ENCODE data around the gene ITPR3. TPM values are rescaled to one million over a fixed set of nuclear protein-coding genes. Genes with fewer than 3 reads are reported as not detected.

ITPR3 gene
- polyA plus RNA-seq, 1 donor (not counting 4 experiments of a cell fraction or from before 2014, with no cell fraction given) = 43.3 TPM

DNA sequence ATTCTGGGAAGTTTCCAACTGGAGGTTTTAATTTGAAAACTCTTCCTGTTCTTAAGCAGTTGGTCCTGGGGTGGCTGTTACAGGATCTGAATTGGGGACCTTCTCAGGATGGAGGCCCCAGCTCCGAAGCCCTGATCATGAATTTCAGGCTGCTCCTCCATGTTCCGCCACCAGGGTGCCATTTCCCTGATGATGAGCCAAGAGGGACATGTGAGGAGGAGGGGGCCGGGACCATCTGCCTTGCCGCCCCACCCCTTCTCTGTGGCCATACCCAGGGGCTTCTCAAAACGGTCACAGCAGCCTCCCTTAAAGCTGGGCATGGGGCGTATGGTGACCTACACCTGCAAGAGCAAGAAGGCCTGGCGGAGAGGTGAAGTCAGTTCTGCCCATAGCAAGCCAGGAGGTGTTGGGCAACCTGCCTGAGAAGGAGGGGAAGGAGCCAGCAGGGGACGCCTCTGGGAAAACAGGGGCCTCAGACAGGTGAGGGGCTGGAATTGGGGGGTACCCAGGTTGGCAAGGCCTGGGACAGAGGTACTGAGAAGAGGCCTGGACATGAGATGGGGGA is 37.4 kb upstream of the ITPR3 start:
- H3K27ac ChIP-seq (ENCODE audit: control insufficient read depth, insufficient read depth, low read length) = no peak overlapping the region
- H3K9me1 ChIP-seq (ENCODE audit: control insufficient read depth, extremely low read depth, insufficient read depth, low read length) = no peaks in the 10 kb centered on the region
- H3K36me3 ChIP-seq (ENCODE audit: control insufficient read depth in 2 of 2, extremely low read depth in 1 of 2, insufficient read depth in 2 of 2, low read length in 2 of 2) = no peaks in the 10 kb centered on the region
- peaks cover 15% of the 10 kb centered on the region for H3K4me1 ChIP-seq (ENCODE audit: control insufficient read depth, extremely low read depth, insufficient read depth, low read length)
- DNase-seq (ENCODE audit: low read depth, low spot score) (no peak), FAIRE-seq (no peak)
- dilution Hi-C loops (cut with MboI; ENCODE audit: extremely low pct_ligation_motif_present, low sequenced_read_pairs) = no loop called here
- H3K27me3 ChIP-seq (ENCODE audit: control insufficient read depth, extremely low read depth, insufficient read depth, low read length) = no peaks in the 10 kb centered on the region
- TF ChIP-seq, protein P1, sequence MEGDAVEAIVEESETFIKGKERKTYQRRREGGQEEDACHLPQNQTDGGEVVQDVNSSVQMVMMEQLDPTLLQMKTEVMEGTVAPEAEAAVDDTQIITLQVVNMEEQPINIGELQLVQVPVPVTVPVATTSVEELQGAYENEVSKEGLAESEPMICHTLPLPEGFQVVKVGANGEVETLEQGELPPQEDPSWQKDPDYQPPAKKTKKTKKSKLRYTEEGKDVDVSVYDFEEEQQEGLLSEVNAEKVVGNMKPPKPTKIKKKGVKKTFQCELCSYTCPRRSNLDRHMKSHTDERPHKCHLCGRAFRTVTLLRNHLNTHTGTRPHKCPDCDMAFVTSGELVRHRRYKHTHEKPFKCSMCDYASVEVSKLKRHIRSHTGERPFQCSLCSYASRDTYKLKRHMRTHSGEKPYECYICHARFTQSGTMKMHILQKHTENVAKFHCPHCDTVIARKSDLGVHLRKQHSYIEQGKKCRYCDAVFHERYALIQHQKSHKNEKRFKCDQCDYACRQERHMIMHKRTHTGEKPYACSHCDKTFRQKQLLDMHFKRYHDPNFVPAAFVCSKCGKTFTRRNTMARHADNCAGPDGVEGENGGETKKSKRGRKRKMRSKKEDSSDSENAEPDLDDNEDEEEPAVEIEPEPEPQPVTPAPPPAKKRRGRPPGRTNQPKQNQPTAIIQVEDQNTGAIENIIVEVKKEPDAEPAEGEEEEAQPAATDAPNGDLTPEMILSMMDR (optimal IDR thresholded peaks at IDR 0.05 in 1 of 3, IDR thresholded peaks at IDR 0.05 in 1 of 3, conservative IDR thresholded peaks at IDR 0.05 in 1 of 3; ENCODE audit: extremely low read depth in 1 of 3, insufficient read depth in 2 of 3, low read length in 3 of 3) = peak in 2 of 3 experiments; percentile 51 to 61
- TF ChIP-seq EZH2 (IDR thresholded peaks at IDR 0.05; ENCODE audit: low read length) = no peak
- no peak overlapping the region for H2AFZ ChIP-seq (ENCODE audit: control insufficient read depth, low read length)
- no peak overlapping the region for H3K9ac ChIP-seq (ENCODE audit: control insufficient read depth, extremely low read depth, insufficient read depth, low read length)
- no peak overlapping the region for H3K4me3 ChIP-seq (ENCODE audit: control insufficient read depth in 2 of 3, extremely low read depth in 1 of 3, insufficient read depth in 2 of 3, low read depth in 1 of 3, low read length in 3 of 3)
- H3K79me2 ChIP-seq (ENCODE audit: control insufficient read depth, insufficient read depth, low read length) = peaks cover 14% of the 10 kb centered on the region
- no peaks in the 10 kb centered on the region for H3K9me3 ChIP-seq (ENCODE audit: control insufficient read depth, low read depth, low read length)
- no peaks in the 10 kb centered on the region for H4K20me1 ChIP-seq (ENCODE audit: control insufficient read depth, extremely low read depth, insufficient read depth, low read length)
- H3K4me2 ChIP-seq (ENCODE audit: control insufficient read depth, extremely low read depth, insufficient read depth, low read depth, low read length) = no peak overlapping the region

DNA sequence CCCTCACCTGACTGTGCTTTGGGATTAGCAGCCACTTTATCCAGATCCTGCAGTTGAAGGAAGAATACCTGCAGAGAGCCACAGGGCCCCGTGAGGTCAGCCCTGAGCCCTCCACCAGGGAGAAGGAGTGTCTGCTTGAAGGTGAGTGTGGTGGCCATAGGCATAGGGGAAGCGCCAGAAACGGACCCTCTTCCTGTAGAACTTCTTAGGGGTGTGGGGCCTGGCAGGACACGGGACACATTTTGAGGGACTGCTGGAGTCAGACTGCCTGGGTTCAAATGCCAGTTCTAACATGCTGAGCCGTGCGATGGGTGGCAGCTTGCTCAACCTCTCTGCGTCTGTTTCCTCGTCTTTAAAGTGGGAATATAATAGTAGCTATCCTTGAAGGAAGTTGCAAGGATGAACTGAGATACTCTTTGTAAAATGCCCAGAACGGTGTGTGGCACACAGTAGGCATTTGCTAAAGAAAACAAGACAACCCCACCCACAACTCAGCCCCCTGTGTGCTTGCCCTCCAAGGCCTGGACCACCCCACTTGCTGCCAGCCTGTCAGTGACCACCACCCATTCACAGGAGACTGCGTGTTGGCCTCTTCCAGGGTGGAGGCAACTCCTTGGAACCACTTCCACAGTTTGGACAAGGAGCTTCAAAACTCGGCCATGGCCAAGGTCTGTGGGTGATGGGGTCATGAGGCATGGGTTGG is 36.3 kb upstream of the ITPR3 start:
- DNase-seq (ENCODE audit: low read depth, low spot score) (no peak), FAIRE-seq (no peak)
- Histone ChIP-seq H4K20me1 (ENCODE audit: control insufficient read depth, extremely low read depth, insufficient read depth, low read length) (no peaks in the 10 kb centered on the region), H3K79me2 (ENCODE audit: control insufficient read depth, insufficient read depth, low read length) (peaks cover 2% of the 10 kb centered on the region), H3K27me3 (ENCODE audit: control insufficient read depth, extremely low read depth, insufficient read depth, low read length) (no peaks in the 10 kb centered on the region), H3K4me3 (ENCODE audit: control insufficient read depth in 2 of 3, extremely low read depth in 1 of 3, insufficient read depth in 2 of 3, low read depth in 1 of 3, low read length in 3 of 3) (no peak overlapping the region), H3K36me3 (ENCODE audit: control insufficient read depth in 2 of 2, extremely low read depth in 1 of 2, insufficient read depth in 2 of 2, low read length in 2 of 2) (no peaks in the 10 kb centered on the region), H3K9me1 (ENCODE audit: control insufficient read depth, extremely low read depth, insufficient read depth, low read length) (no peaks in the 10 kb centered on the region), H3K4me2 (ENCODE audit: control insufficient read depth, extremely low read depth, insufficient read depth, low read depth, low read length) (no peak overlapping the region), H3K27ac (ENCODE audit: control insufficient read depth, insufficient read depth, low read length) (no peak overlapping the region), H2AFZ (ENCODE audit: control insufficient read depth, low read length) (no peak overlapping the region), H3K9me3 (ENCODE audit: control insufficient read depth, low read depth, low read length) (no peaks in the 10 kb centered on the region), H3K9ac (ENCODE audit: control insufficient read depth, extremely low read depth, insufficient read depth, low read length) (no peak overlapping the region), H3K4me1 (ENCODE audit: control insufficient read depth, extremely low read depth, insufficient read depth, low read length) (peaks cover 24% of the 10 kb centered on the region)
- dilution Hi-C loops (cut with MboI; ENCODE audit: extremely low pct_ligation_motif_present, low sequenced_read_pairs) = no loop called here
- TF ChIP-seq, protein P1 (optimal IDR thresholded peaks at IDR 0.05 in 1 of 3, IDR thresholded peaks at IDR 0.05 in 1 of 3, conservative IDR thresholded peaks at IDR 0.05 in 1 of 3; ENCODE audit: extremely low read depth in 1 of 3, insufficient read depth in 2 of 3, low read length in 3 of 3) = no peak
- TF ChIP-seq EZH2 (IDR thresholded peaks at IDR 0.05; ENCODE audit: low read length) = no peak

Measured in keratinocyte (primary cell).